LNCaP clone FGC (cell line): ENCODE measurements around the gene TTC12.

ENCODE experiments used
- DNase-seq: peaks from one replicate; pipeline ENCODE4 v3.0.0-alpha.2; 2011; ENCODE audit warnings: low read depth
- H3K4me3 ChIP-seq: 2 replicates; pipeline ENCODE4 v1.5.1; 2011; ENCODE audit warnings: mild to moderate bottlenecking, low read depth, low read length, control low read depth
- CTCF ChIP-seq: IDR thresholded peaks from 2 replicates; pipeline ENCODE4 v1.5.1; 2012; ENCODE audit warnings: mild to moderate bottlenecking; ENCODE audit not compliant: control insufficient read depth, insufficient read depth; ENCODE audit errors: extremely low read depth

TTC12 gene

GRCh38 chr11:113271551-113272245, 42.7 kb upstream of the TTC12 start:
- H3K4me3 ChIP-seq, result no peak overlapping the region
- DNase-seq, result no peak
- no peak for TF ChIP-seq CTCF

- no peak for TF ChIP-seq CTCF
- DNase-seq, result no peak
- no peak overlapping the region for H3K4me3 ChIP-seq
Measured at GRCh38 chr11:113272281-113272680, 42.1 kb upstream of the TTC12 start.

- H3K4me3 ChIP-seq, result no peak overlapping the region
- DNase-seq, result no peak
- no peak for TF ChIP-seq CTCF
Measured at GRCh38 chr11:113272927-113273615, 41.3 kb upstream of the TTC12 start.

GRCh38 chr11:113273720-113274119, 40.7 kb upstream of the TTC12 start:
- TF ChIP-seq CTCF, result no peak
- DNase-seq, result no peak
- no peak overlapping the region for H3K4me3 ChIP-seq

GRCh38 chr11:113274713-113275582, 39.4 kb upstream of the TTC12 start:
- DNase-seq, result no peak
- peak; percentile 34 for TF ChIP-seq CTCF
- H3K4me3 ChIP-seq, result no peak overlapping the region

GRCh38 chr11:113275602-113276001, 38.8 kb upstream of the TTC12 start:
- H3K4me3 ChIP-seq, result no peak overlapping the region
- DNase-seq, result no peak
- no peak for TF ChIP-seq CTCF
